Liver (tissue), 3 donors: ENCODE measurements around the gene RAD23B.

Source experiments
- EGR1 ChIP-seq, 2 donors: IDR thresholded peaks; 2 replicates each; pipeline ENCODE4 v1.6.1; 2016 to 2018; ENCODE audit warnings: antibody characterized with exemption in 2 of 2, low read depth in 2 of 2
- GABPA ChIP-seq, 2 donors: IDR thresholded peaks in 1 of 2; conservative IDR thresholded peaks in 1 of 2; 2 replicates each; pipeline ENCODE4 v1.6.1; 2016; ENCODE audit warnings: antibody characterized with exemption in 2 of 2, mild to moderate bottlenecking in 1 of 2, moderate library complexity in 1 of 2
- SP1 ChIP-seq: IDR thresholded peaks from 2 replicates; pipeline ENCODE4 v1.6.1; 2018; ENCODE audit warnings: antibody characterized with exemption, mild to moderate bottlenecking
- TAF1 ChIP-seq: conservative IDR thresholded peaks from 2 replicates; pipeline ENCODE4 v1.6.1; 2016; ENCODE audit warnings: antibody characterized with exemption, mild to moderate bottlenecking
- YY1 ChIP-seq: IDR thresholded peaks from 2 replicates; pipeline ENCODE4 v1.6.1; 2016; ENCODE audit warnings: antibody characterized with exemption, mild to moderate bottlenecking
- TF ChIP-seq, protein P1 (sequence below): fragments of 150-350 bp; IDR thresholded peaks from 2 replicates; pipeline ENCODE4 v1.5.1; 2017; ENCODE audit warnings: improper control_type of control experiment, low read depth, low read length; ENCODE audit not compliant: missing input control
- TF ChIP-seq, protein P2 (sequence below): IDR thresholded peaks from 2 replicates; pipeline ENCODE4 v1.6.1; 2016; ENCODE audit warnings: antibody characterized with exemption, mild to moderate bottlenecking
- TF ChIP-seq, protein P3 (sequence below): IDR thresholded peaks from 2 replicates; pipeline ENCODE4 v1.6.1; 2016; ENCODE audit warnings: antibody characterized with exemption
- donor health status: healthy.
- donor health status: healthy.

DNA sequence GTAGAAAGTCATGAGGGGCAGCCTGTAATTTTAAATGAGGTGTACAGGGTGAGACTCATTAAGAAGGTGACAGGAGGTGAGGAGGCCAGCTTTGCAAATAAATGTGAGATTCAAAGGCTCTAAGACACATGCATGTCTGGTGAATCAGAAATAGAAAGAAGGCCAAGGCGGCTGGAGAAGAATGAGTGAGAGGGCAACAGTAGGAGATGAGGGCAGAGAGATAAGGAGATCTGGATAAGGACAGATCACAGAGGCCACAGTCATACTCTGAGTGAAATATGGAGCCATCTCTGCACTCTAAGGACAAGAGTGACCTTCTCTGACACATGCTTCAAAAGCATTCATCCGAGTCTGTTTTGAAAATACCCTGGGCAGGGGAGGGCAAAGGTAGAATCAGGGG, 90.7 kb downstream of the RAD23B start:
- TF ChIP-seq YY1 (no peak), EGR1 (IDR thresholded peaks at IDR 0.05; ENCODE audit: low read depth in 2 of 2) (no peak), TAF1 (no peak), GABPA (IDR thresholded peaks at IDR 0.05 in 1 of 2, conservative IDR thresholded peaks at IDR 0.05 in 1 of 2) (no peak), SP1 (no peak)
- TF ChIP-seq, protein P1, sequence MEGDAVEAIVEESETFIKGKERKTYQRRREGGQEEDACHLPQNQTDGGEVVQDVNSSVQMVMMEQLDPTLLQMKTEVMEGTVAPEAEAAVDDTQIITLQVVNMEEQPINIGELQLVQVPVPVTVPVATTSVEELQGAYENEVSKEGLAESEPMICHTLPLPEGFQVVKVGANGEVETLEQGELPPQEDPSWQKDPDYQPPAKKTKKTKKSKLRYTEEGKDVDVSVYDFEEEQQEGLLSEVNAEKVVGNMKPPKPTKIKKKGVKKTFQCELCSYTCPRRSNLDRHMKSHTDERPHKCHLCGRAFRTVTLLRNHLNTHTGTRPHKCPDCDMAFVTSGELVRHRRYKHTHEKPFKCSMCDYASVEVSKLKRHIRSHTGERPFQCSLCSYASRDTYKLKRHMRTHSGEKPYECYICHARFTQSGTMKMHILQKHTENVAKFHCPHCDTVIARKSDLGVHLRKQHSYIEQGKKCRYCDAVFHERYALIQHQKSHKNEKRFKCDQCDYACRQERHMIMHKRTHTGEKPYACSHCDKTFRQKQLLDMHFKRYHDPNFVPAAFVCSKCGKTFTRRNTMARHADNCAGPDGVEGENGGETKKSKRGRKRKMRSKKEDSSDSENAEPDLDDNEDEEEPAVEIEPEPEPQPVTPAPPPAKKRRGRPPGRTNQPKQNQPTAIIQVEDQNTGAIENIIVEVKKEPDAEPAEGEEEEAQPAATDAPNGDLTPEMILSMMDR = no peak
- TF ChIP-seq, protein P2, sequence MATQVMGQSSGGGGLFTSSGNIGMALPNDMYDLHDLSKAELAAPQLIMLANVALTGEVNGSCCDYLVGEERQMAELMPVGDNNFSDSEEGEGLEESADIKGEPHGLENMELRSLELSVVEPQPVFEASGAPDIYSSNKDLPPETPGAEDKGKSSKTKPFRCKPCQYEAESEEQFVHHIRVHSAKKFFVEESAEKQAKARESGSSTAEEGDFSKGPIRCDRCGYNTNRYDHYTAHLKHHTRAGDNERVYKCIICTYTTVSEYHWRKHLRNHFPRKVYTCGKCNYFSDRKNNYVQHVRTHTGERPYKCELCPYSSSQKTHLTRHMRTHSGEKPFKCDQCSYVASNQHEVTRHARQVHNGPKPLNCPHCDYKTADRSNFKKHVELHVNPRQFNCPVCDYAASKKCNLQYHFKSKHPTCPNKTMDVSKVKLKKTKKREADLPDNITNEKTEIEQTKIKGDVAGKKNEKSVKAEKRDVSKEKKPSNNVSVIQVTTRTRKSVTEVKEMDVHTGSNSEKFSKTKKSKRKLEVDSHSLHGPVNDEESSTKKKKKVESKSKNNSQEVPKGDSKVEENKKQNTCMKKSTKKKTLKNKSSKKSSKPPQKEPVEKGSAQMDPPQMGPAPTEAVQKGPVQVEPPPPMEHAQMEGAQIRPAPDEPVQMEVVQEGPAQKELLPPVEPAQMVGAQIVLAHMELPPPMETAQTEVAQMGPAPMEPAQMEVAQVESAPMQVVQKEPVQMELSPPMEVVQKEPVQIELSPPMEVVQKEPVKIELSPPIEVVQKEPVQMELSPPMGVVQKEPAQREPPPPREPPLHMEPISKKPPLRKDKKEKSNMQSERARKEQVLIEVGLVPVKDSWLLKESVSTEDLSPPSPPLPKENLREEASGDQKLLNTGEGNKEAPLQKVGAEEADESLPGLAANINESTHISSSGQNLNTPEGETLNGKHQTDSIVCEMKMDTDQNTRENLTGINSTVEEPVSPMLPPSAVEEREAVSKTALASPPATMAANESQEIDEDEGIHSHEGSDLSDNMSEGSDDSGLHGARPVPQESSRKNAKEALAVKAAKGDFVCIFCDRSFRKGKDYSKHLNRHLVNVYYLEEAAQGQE = no peak
- TF ChIP-seq, protein P3, sequence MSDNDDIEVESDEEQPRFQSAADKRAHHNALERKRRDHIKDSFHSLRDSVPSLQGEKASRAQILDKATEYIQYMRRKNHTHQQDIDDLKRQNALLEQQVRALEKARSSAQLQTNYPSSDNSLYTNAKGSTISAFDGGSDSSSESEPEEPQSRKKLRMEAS = no peak
